Measurements from ENCODE around the gene LRMDA. TPM values are rescaled to one million over a fixed set of nuclear protein-coding genes. Genes with fewer than 3 reads are reported as not detected.

LRMDA gene
- total and polyA plus RNA-seq, 2 of the 8 experiments (the other 6 are each of a cell fraction or from before 2014, with no cell fraction given) = 0.86 to 2.8 TPM

DNA sequence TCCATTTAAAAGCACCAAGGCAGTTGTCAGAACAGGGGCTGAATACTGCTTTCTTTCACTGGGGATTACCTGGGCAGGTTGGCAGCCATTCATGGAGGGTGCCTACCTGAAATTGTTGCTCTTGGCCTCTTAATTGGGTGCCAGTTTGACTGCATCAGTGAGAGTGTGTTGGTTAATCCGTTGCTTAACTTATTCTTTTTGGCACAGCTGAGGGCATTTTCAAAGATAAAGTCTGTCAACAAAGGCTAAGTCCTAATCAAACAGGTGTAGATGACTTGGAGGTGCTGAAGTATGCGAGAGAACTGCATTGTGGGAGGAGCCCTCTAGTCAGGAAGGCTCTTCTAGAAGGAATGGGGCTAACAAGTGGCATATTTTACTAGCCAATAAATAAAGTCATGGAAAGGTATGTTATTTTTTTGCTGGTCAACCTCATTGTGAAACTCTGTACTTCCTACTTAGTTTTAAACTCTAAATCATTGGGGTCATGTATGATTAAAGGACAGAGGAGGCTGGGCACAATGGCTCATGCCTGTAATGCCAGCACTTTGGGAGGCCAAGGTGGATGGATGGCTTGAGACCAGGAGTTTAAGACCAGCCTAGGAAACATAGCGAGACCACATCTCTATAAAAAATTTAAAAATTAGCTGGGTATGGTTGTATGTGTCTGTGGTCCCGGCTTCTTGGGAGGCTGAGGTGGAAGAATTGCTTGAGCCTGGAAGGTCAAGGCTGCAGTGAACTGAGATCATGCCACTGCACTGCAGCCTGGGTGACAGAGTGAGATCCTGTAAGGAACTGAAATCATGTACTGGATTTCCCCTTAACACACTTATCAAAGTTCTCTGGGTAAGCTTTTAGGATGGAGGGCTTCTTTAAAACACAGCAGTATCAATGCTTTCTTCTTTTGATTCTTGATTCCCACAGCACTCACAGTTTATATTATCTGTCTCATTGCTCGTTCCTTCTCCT, 134.1 kb downstream of the LRMDA start:
- Histone ChIP-seq H3K79me2 (ENCODE audit: control insufficient read depth in 1 of 2, insufficient read depth in 2 of 2, low read length in 2 of 2) (no peaks in the 10 kb centered on the region), H2BK120ac (replicated peaks; ENCODE audit: low read depth, low read length) (no peak overlapping the region), H4K8ac (ENCODE audit: extremely low read depth, insufficient read depth, low read length) (no peak overlapping the region), H3K4me3 (ENCODE audit: extremely low read depth in 1 of 4, insufficient read depth in 2 of 4, low read depth in 3 of 4, low read length in 4 of 4) (no peak overlapping the region), H2AFZ (ENCODE audit: low read length) (no peak overlapping the region), H2AK5ac (ENCODE audit: low read depth, low read length) (no peak overlapping the region), H4K20me1 (replicated peaks in 1 of 2; ENCODE audit: control insufficient read depth in 1 of 2, insufficient read depth in 2 of 2, low read length in 2 of 2) (no peaks in the 10 kb centered on the region), H3K36me3 (ENCODE audit: control insufficient read depth in 2 of 4, insufficient read depth in 4 of 4, low read length in 3 of 4) (no peaks in the 10 kb centered on the region), H2BK20ac (ENCODE audit: low read length) (no peak overlapping the region), H3K9me3 (ENCODE audit: insufficient read depth in 2 of 2, low read depth in 1 of 2, low read length in 1 of 2) (peaks cover 15 to 19% of the 10 kb centered on the region in 2 experiments), H3K56ac (replicated peaks; ENCODE audit: insufficient read length, low read depth, low read length) (no peak overlapping the region), H3K27me3 (replicated peaks in 1 of 4; ENCODE audit: control insufficient read depth in 3 of 4, extremely low read depth in 1 of 4, insufficient read depth in 3 of 4, low read length in 3 of 4) (no peaks in the 10 kb centered on the region), H2BK12ac (ENCODE audit: low read depth, low read length) (no peak overlapping the region), H3K23ac (ENCODE audit: insufficient read length) (no peak overlapping the region), H3K4ac (replicated peaks; ENCODE audit: insufficient read length, low read depth, low read length) (no peak overlapping the region), H3K14ac (ENCODE audit: insufficient read length) (no peak overlapping the region), H3K18ac (ENCODE audit: extremely low read depth, low read length) (no peak overlapping the region), H4K91ac (replicated peaks; ENCODE audit: insufficient read length, low read length) (no peak overlapping the region), H3K9ac (replicated peaks in 1 of 4; ENCODE audit: extremely low read depth in 1 of 4, low read depth in 3 of 4, low read length in 3 of 4) (no peak overlapping the region), H2BK5ac (ENCODE audit: low read depth, low read length) (no peak overlapping the region), H3K23me2 (ENCODE audit: low read depth, low read length) (no peaks in the 10 kb centered on the region), H3K4me1 (replicated peaks in 1 of 4; ENCODE audit: control insufficient read depth in 3 of 4, insufficient read depth in 4 of 4, low read length in 3 of 4) (no peaks in the 10 kb centered on the region), H3K79me1 (ENCODE audit: low read depth, low read length) (no peaks in the 10 kb centered on the region), H3K27ac (ENCODE audit: low read depth, low read length) (no peak overlapping the region), H3K4me2 (ENCODE audit: insufficient read depth in 1 of 2, low read depth in 2 of 2, low read length in 2 of 2) (no peak overlapping the region), H4K5ac (ENCODE audit: insufficient read length, low read depth, low read length) (no peak overlapping the region), H2BK15ac (ENCODE audit: low read length) (no peak overlapping the region)
- ChIA-PET CTCF (ENCODE audit: partially characterized antibody) (interaction anchor here (0.5 kb wide), 1 partner anchor 37 kb away, joined by 3 read pairs; no protein-coding TSS in a partner anchor), POLR2A (ENCODE audit: partially characterized antibody) (no interaction called here)
- FAIRE-seq = no peak
- 86% methylated on average over 5 of the region's 5 CpGs; no CpG with 5 or more reads in 1 of the 2 experiments for WGBS, 2 experiments (ENCODE audit: extremely low coverage in 1 of 2, insufficient coverage in 1 of 2, insufficient read length in 1 of 2, insufficient replicate concordance in 2 of 2, low coverage in 1 of 2, low lambda C conversion rate in 2 of 2, missing lambda C conversion rate in 1 of 2)
- no peak for DNase-seq (ENCODE audit: low read depth in 1 of 2, low spot score in 2 of 2)
- no peak for TF ChIP-seq CTBP2 (IDR thresholded peaks at IDR 0.05; ENCODE audit: borderline replicate concordance, insufficient read depth, insufficient read length, low read length)
- TF ChIP-seq KDM5A (IDR thresholded peaks at IDR 0.05; ENCODE audit: low read length) = no peak
- TF ChIP-seq SIX5 (IDR thresholded peaks at IDR 0.05; ENCODE audit: low read depth, low read length) = no peak
- TF ChIP-seq CEBPB (IDR thresholded peaks at IDR 0.05; ENCODE audit: low read depth, low read length) = no peak
- TF ChIP-seq NANOG (IDR thresholded peaks at IDR 0.05; ENCODE audit: insufficient read depth, low read depth, low read length, poor library complexity, severe bottlenecking) = no peak
- no peak for TF ChIP-seq RXRA (IDR thresholded peaks at IDR 0.05; ENCODE audit: insufficient read depth, low read depth, low read length)
- no peak for TF ChIP-seq CBX8 (IDR thresholded peaks at IDR 0.05; ENCODE audit: borderline replicate concordance, low read depth, low read length)
- no peak for TF ChIP-seq RFX5 (IDR thresholded peaks at IDR 0.05; ENCODE audit: borderline replicate concordance, low read depth, low read length)
- TF ChIP-seq HDAC6 (IDR thresholded peaks at IDR 0.05; ENCODE audit: low read depth, low read length) = no peak
- no peak for TF ChIP-seq SIN3A (conservative IDR thresholded peaks at IDR 0.05 in 1 of 2, IDR thresholded peaks at IDR 0.05 in 1 of 2; ENCODE audit: low read depth in 1 of 2, low read length in 2 of 2)
